ENCODE results near the gene S1PR1.

Gene S1PR1

GRCh38 chr1:101228424-101229134, 8.2 kb upstream of the S1PR1 start:
- no peak for TF ChIP-seq CTCF (IDR thresholded peaks at IDR 0.05)

GRCh38 chr1:101233495-101233894, 3.3 kb upstream of the S1PR1 start:
- no peak for TF ChIP-seq CTCF (IDR thresholded peaks at IDR 0.05)

- TF ChIP-seq CTCF (IDR thresholded peaks at IDR 0.05), result no peak
Measured at GRCh38 chr1:101235216-101235695, 1.6 kb upstream of the S1PR1 start.

GRCh38 chr1:101235696-101236515, 913 bp upstream of the S1PR1 start:
- no peak for TF ChIP-seq CTCF (IDR thresholded peaks at IDR 0.05)

- no peak for TF ChIP-seq CTCF (IDR thresholded peaks at IDR 0.05)
Measured at GRCh38 chr1:101237229-101237837, 514 bp downstream of the S1PR1 start.

GRCh38 chr1:101238031-101238628, 1.3 kb downstream of the S1PR1 start:
- no peak for TF ChIP-seq CTCF (IDR thresholded peaks at IDR 0.05)

- peak; percentile 98 for TF ChIP-seq CTCF (IDR thresholded peaks at IDR 0.05)
Measured at GRCh38 chr1:101238681-101239094, 1.9 kb downstream of the S1PR1 start.

All from LNCAP (cell line).